Gastrocnemius medialis (tissue), 4 donors: ENCODE results near the gene CATSPER1.

Source experiments
- POLR2A ChIP-seq, 2 donors: fragments of 450-650 bp; IDR thresholded peaks; one replicate each; pipeline ENCODE4 v1.6.1; 2017; ENCODE audit warnings: antibody characterized with exemption in 2 of 2, mild to moderate bottlenecking in 2 of 2, moderate library complexity in 2 of 2
- TF ChIP-seq, protein P1 (sequence below), 5 experiments: fragments of 450-650 bp in 3 of 5; fragments of 200-600 bp in 2 of 5; sonication (generic) in 2 of 5; IDR thresholded peaks in 4 of 5; conservative IDR thresholded peaks in 1 of 5; 1 replicate in 4 of 5; 2 replicates in 1 of 5; pipeline ENCODE4 v1.5.1; 2016 to 2019; ENCODE audit warnings: antibody characterized with exemption in 5 of 5, mild to moderate bottlenecking in 3 of 5, moderate library complexity in 3 of 5

DNA sequence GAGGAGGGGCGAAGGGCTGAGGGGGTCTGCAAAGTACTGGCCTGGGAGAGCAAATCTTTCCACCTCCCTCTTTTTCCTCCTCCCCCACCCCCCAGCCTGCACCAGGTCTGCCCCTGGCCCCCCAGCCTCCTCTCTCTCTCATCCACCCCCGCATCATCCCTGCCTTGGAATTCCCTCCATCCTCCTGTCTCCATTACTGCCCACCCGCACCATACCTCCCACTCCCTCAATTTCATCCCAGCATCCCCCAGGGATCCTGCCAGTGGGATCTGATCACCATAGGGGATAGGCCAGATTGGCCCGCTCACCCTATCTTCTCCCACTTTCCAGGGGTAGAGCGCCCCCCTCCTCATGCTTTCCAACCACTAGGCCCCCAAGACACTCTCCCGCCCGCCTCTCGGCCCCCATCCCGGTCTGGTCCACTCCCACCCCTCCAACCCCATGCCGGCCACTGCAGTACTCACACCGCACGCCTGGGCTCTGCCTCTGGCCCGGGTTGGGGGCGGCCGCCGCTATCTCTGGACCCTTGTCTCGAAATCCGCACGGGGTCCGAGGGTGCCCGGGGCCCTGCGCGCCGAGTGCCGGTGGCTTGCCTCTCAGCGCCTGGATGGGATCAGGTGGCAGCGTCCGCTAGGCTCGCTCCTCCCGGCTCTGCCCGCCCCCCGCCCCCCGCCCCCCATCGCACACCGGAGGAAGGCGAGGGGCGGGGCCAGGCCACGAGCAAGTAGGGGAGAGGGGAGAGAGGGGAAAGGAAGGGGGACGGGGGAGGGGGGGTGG lies 22.5 kb upstream of the CATSPER1 start, which contains the start of gene GAL3ST3:
- TF ChIP-seq, protein P1, sequence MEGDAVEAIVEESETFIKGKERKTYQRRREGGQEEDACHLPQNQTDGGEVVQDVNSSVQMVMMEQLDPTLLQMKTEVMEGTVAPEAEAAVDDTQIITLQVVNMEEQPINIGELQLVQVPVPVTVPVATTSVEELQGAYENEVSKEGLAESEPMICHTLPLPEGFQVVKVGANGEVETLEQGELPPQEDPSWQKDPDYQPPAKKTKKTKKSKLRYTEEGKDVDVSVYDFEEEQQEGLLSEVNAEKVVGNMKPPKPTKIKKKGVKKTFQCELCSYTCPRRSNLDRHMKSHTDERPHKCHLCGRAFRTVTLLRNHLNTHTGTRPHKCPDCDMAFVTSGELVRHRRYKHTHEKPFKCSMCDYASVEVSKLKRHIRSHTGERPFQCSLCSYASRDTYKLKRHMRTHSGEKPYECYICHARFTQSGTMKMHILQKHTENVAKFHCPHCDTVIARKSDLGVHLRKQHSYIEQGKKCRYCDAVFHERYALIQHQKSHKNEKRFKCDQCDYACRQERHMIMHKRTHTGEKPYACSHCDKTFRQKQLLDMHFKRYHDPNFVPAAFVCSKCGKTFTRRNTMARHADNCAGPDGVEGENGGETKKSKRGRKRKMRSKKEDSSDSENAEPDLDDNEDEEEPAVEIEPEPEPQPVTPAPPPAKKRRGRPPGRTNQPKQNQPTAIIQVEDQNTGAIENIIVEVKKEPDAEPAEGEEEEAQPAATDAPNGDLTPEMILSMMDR (IDR thresholded peaks at IDR 0.05 in 4 of 5, conservative IDR thresholded peaks at IDR 0.05 in 1 of 5): no peak
- TF ChIP-seq POLR2A (IDR thresholded peaks at IDR 0.05): no peak
